ENCODE data around the gene KCNC1. TPM values are rescaled to one million over a fixed set of nuclear protein-coding genes. Genes with fewer than 3 reads are reported as not detected.
A peak's percentile ranks its signal among the peaks of the same experiment; 100 is the strongest.

The KCNC1 gene
- total RNA-seq, 1 experiment from 2014 or later, result 0.20 TPM

DNA sequence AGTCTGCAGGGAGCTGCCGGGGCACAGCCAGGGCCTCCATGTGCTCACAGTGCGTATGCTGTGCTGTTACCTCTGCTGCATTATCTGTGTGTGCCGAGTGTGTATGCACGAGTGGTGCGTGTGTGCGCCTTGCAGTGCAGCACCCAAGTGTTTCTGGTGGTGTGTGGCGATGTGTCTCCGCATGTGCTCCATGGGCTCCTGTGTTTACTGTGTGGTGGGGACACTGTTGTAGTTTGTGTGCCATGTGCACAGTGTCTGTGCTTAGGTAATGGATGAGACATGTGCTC, 31.4 kb downstream of the KCNC1 start (continued):
- TF ChIP-seq IRF2 (CRISPR knock-in tag; IDR thresholded peaks at IDR 0.05; ENCODE audit: borderline replicate concordance, low read depth) (no peak), RORB (CRISPR knock-in tag; IDR thresholded peaks at IDR 0.05) (no peak), ZNF416 (CRISPR knock-in tag; IDR thresholded peaks at IDR 0.05) (no peak), NR1H2 (CRISPR knock-in tag; IDR thresholded peaks at IDR 0.05) (no peak), ZNF317 (CRISPR knock-in tag; IDR thresholded peaks at IDR 0.05; ENCODE audit: borderline replicate concordance, low read depth) (no peak), SOX15 (CRISPR knock-in tag; IDR thresholded peaks at IDR 0.05) (no peak), JUN (CRISPR knock-in tag; IDR thresholded peaks at IDR 0.05) (no peak)
- TF ChIP-seq, protein P1, sequence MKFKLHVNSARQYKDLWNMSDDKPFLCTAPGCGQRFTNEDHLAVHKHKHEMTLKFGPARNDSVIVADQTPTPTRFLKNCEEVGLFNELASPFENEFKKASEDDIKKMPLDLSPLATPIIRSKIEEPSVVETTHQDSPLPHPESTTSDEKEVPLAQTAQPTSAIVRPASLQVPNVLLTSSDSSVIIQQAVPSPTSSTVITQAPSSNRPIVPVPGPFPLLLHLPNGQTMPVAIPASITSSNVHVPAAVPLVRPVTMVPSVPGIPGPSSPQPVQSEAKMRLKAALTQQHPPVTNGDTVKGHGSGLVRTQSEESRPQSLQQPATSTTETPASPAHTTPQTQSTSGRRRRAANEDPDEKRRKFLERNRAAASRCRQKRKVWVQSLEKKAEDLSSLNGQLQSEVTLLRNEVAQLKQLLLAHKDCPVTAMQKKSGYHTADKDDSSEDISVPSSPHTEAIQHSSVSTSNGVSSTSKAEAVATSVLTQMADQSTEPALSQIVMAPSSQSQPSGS (CRISPR knock-in tag; IDR thresholded peaks at IDR 0.05; ENCODE audit: borderline replicate concordance, low read depth), result no peak

DNA sequence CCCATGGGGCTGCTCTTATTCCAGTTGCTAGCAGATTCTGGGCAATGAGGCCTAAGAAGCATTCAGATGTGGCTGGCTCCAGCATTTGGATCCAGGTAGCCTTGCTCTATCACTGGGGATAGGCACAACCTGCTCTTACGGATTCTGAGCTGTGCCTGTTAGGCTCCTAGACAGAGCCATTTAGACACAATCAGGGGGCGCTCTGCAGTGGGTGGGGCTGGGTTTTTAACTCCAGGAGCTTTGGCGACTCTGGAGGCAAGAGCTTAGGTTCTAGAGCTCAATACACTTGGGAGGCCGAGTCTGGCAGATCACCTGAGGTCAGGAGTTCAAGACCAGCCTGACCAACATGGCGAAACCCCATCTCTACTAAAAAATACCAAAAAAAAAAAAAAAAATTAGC, 32.0 kb downstream of the KCNC1 start:
- no peaks in the 10 kb centered on the region for H3K27me3 Mint-ChIP-seq (ENCODE audit: low read depth)
- ATAC-seq, result peak; percentile 82
- peaks cover 8% of the 10 kb centered on the region; the same call in 1 of the 2 replicates for H3K4me1 Mint-ChIP-seq
- TF ChIP-seq GRHL2 (CRISPR knock-in tag; IDR thresholded peaks at IDR 0.05; ENCODE audit: insufficient replicate concordance, severe bottlenecking) (no peak), ZNF138 (CRISPR knock-in tag; conservative IDR thresholded peaks at IDR 0.05) (no peak)
- TF ChIP-seq, protein P2, sequence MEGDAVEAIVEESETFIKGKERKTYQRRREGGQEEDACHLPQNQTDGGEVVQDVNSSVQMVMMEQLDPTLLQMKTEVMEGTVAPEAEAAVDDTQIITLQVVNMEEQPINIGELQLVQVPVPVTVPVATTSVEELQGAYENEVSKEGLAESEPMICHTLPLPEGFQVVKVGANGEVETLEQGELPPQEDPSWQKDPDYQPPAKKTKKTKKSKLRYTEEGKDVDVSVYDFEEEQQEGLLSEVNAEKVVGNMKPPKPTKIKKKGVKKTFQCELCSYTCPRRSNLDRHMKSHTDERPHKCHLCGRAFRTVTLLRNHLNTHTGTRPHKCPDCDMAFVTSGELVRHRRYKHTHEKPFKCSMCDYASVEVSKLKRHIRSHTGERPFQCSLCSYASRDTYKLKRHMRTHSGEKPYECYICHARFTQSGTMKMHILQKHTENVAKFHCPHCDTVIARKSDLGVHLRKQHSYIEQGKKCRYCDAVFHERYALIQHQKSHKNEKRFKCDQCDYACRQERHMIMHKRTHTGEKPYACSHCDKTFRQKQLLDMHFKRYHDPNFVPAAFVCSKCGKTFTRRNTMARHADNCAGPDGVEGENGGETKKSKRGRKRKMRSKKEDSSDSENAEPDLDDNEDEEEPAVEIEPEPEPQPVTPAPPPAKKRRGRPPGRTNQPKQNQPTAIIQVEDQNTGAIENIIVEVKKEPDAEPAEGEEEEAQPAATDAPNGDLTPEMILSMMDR (IDR thresholded peaks at IDR 0.05), result peak; percentile 43; the same call in 1 of the 2 replicates
- peak; percentile 56 for DNase-seq (ENCODE audit: low spot score)
- no peak overlapping the region for H3K4me3 Mint-ChIP-seq
- no peaks in the 10 kb centered on the region for H3K36me3 Mint-ChIP-seq
- no peak overlapping the region for H3K27ac Mint-ChIP-seq
- no peaks in the 10 kb centered on the region for H3K9me3 Mint-ChIP-seq
- ChIA-PET CTCF (interaction anchor here (0.5 to 4.7 kb wide), 94 partner anchors 8 to 437 kb away, joined by 3 to 72 read pairs (median 5); partner anchors contain the start of genes KCNC1, MYOD1 and SERGEF), POLR2A (interaction anchor here (0.6 to 0.7 kb wide), 2 partner anchors 62 to 139 kb away, joined by 3 read pairs; no protein-coding TSS in a partner anchor)

DNA sequence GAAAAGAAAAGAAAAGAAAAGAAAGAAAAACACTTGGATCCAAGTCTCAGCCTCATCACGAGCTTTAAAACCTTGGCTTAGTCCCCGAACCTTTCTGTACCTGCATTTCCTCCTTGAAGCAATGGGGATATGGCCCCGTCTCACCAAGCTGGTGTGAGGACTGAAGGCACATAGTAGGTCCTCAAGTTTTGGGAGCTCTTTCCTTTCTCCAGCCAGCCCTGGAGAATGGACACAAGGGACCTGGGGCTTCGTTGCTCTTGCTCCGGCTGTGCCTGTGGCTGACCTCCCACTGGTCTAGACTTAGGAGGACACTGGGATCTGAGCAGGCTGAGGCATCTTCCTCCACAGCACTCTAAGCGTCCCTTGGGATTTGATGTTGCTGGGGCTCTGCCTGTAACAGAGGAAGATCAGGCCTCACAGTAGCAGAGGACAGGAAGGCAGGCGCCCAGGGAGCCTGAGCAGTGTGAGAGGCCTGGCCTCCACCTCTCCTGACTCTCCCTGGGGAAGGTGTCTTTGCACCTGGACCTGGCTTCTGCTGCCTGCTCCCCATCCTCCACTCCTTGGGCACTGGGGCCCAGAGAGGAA, 32.8 kb downstream of the KCNC1 start:
- no peaks in the 10 kb centered on the region for H3K27me3 Mint-ChIP-seq (ENCODE audit: low read depth)
- DNase-seq (ENCODE audit: low spot score) (no peak), ATAC-seq (no peak)
- H3K9me3 Mint-ChIP-seq, result no peaks in the 10 kb centered on the region
- peaks cover 8% of the 10 kb centered on the region; the same call in 1 of the 2 replicates for H3K4me1 Mint-ChIP-seq
- no peak overlapping the region for H3K4me3 Mint-ChIP-seq
- TF ChIP-seq MXD4 (CRISPR knock-in tag; IDR thresholded peaks at IDR 0.05; ENCODE audit: borderline replicate concordance), result no peak
- TF ChIP-seq, protein P3, sequence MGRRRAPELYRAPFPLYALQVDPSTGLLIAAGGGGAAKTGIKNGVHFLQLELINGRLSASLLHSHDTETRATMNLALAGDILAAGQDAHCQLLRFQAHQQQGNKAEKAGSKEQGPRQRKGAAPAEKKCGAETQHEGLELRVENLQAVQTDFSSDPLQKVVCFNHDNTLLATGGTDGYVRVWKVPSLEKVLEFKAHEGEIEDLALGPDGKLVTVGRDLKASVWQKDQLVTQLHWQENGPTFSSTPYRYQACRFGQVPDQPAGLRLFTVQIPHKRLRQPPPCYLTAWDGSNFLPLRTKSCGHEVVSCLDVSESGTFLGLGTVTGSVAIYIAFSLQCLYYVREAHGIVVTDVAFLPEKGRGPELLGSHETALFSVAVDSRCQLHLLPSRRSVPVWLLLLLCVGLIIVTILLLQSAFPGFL (CRISPR knock-in tag; IDR thresholded peaks at IDR 0.05; ENCODE audit: borderline replicate concordance), result no peak
- TF ChIP-seq, protein P4, sequence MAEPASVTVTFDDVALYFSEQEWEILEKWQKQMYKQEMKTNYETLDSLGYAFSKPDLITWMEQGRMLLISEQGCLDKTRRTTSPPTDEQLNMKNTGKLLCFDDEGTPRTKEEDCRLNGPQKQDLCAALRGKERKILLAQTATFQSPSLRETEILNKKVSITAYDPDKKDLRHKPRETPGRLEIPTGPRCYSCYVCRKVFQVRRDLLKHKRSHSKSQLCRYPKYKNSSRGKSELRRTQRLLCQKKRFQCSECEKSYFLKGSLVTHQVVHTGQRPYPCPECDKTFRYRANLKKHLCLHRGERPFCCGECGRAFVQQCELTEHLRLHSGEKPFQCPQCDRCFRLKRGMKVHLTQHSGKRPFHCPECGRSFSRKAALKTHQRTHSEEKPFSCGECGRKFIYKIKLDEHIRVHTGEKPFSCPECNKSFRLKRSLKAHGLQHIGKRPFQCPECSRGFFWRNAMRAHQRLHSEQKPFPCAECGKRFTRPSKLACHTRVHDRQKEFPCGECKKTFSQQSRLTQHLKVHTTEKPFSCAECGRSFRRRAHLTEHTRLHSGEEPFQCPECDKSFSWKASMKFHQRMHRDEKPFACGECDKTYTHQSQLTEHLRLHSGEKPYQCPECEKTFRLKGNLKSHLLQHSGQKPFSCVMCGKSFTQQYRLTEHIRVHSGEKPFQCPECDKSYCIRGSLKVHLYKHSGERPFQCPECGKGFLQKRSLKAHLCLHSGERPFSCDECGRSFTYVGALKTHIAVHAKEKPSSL (CRISPR knock-in tag; conservative IDR thresholded peaks at IDR 0.05), result no peak
- ChIA-PET POLR2A (interaction anchor here (0.7 kb wide), 2 partner anchors 26 to 138 kb away, joined by 3 read pairs; no protein-coding TSS in a partner anchor), CTCF (interaction anchor here (0.5 to 4.7 kb wide), 88 partner anchors 7 to 437 kb away, joined by 3 to 72 read pairs (median 5); partner anchors contain the start of genes KCNC1, MYOD1 and SERGEF)
- H3K36me3 Mint-ChIP-seq, result no peaks in the 10 kb centered on the region
- no peak overlapping the region for H3K27ac Mint-ChIP-seq
